ENCODE results near the gene GLMN.

DNA sequence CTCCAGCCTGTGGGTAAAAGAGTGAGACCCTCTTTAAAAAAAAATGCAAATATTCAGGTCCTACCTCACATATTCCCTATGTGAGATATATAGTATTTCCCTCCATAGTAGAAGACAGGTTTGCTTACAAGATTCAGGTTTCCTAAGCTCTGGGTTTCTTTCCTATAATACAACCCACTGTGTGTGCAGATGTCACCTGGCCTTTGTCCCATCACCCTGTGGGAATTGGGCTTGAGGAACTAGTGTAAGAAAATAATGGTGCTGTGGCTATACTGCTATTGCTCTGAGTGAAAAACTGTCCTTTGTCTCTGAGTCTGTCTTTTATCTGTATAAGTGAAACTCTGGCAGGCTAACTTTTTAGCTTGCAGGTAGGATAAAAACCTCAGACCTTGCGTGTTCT is 68.1 kb downstream of the GLMN start:
- TF ChIP-seq POLR2A (IDR thresholded peaks at IDR 0.05) = no peak
- TF ChIP-seq, protein P1, sequence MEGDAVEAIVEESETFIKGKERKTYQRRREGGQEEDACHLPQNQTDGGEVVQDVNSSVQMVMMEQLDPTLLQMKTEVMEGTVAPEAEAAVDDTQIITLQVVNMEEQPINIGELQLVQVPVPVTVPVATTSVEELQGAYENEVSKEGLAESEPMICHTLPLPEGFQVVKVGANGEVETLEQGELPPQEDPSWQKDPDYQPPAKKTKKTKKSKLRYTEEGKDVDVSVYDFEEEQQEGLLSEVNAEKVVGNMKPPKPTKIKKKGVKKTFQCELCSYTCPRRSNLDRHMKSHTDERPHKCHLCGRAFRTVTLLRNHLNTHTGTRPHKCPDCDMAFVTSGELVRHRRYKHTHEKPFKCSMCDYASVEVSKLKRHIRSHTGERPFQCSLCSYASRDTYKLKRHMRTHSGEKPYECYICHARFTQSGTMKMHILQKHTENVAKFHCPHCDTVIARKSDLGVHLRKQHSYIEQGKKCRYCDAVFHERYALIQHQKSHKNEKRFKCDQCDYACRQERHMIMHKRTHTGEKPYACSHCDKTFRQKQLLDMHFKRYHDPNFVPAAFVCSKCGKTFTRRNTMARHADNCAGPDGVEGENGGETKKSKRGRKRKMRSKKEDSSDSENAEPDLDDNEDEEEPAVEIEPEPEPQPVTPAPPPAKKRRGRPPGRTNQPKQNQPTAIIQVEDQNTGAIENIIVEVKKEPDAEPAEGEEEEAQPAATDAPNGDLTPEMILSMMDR (IDR thresholded peaks at IDR 0.05) = no peak
